RWPE1 (cell line): ENCODE results near the gene GPR132.
"Not testable (repeated sequence)": the region's sequence is repeated elsewhere in the genome, so short reads cannot be mapped to it uniquely, and the experiment has no call there.

Source experiments
- CTCF ChIA-PET: fragments of 350-600 bp; sonication (Branson Sonifier 250); formaldehyde crosslinking; extraction: SDS; loops from one replicate; lab custom pipeline; 2021; lab: Yijun Ruan, JAX
- POLR2A ChIA-PET: fragments of 400-600 bp; formaldehyde crosslinking; extraction: SDS; loops from one replicate; lab custom pipeline; 2020; ENCODE audit warnings: antibody characterized with exemption; ENCODE audit not compliant: low non-redundant PET; lab: Yijun Ruan, JAX
- DNase-seq: peaks from one replicate; pipeline ENCODE4 v3.0.0; 2012; ENCODE audit warnings: low spot score
- H3K27ac ChIP-seq: fragments of 450-650 bp; 2 replicates; pipeline ENCODE4 v1.5.1; 2017
- CTCF ChIP-seq: fragments of 450-650 bp; conservative IDR thresholded peaks from 2 replicates; pipeline ENCODE4 v1.5.1; 2017; ENCODE audit warnings: low read depth, mild to moderate bottlenecking

Gene GPR132

DNA sequence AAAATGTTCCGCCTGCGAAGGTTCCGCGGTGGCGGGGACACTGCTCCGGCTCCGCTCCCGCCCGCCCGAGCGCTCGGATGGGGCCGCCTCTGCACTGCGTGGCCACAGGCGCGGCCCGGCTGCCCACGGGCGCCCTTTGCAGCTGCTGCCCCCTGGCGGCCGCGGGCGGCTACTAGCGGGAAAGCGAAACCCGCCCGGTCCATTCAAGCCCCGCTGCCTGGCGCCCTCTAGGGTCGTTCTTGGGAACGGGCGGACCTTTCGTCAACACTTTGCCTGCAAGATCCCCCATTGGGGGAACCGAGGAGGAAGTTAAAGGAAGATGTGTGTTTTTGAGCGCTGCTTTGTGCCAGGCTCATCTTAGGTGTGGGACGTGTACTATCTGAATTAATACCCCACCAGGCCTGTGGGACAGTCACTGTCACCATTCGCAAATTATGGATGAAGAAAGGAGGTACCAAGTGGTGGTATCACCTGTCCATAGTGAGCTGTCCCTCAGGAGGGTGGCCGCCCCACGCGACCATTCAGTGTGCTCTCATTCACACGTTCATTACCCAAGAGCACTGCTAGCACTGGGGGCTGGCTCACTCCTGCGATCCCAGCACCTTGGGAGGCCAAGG is 19.4 kb downstream of the GPR132 start:
- peak overlapping the region; percentile 23; the same call in 1 of the 2 replicates for H3K27ac ChIP-seq
- POLR2A ChIA-PET: interaction anchor here (0.6 kb wide), 1 partner anchor 368 kb away, joined by 4 read pairs; no protein-coding TSS in a partner anchor
- CTCF ChIA-PET: interaction anchor here (0.6 to 3.3 kb wide), 26 partner anchors 8 to 388 kb away, joined by 3 to 42 read pairs (median 5); partner anchors contain the start of genes CDCA4, CLBA1 and GPR132
- peak; percentile 99 for TF ChIP-seq CTCF
- DNase-seq: peak; percentile 83

GRCh38 chr14:105043641-105044040 is 21.6 kb downstream of the GPR132 start:
- DNase-seq: no peak
- ChIA-PET CTCF (interaction anchor here (3.3 kb wide), 1 partner anchor 69 kb away, joined by 42 read pairs; no protein-coding TSS in a partner anchor), POLR2A (no interaction called here)
- H3K27ac ChIP-seq: peak overlapping the region; percentile 66
- TF ChIP-seq CTCF: no peak

DNA sequence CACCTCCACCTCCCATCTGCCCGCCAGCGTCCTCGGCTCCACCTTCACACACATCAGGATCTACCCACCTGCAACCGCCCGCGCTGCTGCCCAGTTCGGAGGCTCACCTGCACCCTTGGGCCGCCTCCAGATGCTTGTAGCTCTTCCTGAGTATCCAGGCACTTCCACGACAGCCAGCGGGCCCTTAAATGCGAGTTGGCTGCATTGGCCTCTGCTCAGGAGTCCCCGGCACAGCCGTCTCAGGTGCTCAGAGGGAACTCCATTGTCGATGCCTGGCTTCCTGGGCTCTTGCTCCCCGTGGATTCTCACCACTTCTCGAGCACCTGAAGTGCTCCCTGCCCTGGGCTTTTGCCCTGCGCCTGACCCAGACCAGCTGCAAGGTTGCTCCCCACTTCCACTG is 22.4 kb downstream of the GPR132 start:
- no peak for TF ChIP-seq CTCF
- no peak for DNase-seq
- ChIA-PET CTCF (interaction anchor here (0.7 kb wide), 1 partner anchor 42 kb away, joined by 4 read pairs; no protein-coding TSS in a partner anchor), POLR2A (no interaction called here)
- peak overlapping the region; percentile 66 for H3K27ac ChIP-seq

DNA sequence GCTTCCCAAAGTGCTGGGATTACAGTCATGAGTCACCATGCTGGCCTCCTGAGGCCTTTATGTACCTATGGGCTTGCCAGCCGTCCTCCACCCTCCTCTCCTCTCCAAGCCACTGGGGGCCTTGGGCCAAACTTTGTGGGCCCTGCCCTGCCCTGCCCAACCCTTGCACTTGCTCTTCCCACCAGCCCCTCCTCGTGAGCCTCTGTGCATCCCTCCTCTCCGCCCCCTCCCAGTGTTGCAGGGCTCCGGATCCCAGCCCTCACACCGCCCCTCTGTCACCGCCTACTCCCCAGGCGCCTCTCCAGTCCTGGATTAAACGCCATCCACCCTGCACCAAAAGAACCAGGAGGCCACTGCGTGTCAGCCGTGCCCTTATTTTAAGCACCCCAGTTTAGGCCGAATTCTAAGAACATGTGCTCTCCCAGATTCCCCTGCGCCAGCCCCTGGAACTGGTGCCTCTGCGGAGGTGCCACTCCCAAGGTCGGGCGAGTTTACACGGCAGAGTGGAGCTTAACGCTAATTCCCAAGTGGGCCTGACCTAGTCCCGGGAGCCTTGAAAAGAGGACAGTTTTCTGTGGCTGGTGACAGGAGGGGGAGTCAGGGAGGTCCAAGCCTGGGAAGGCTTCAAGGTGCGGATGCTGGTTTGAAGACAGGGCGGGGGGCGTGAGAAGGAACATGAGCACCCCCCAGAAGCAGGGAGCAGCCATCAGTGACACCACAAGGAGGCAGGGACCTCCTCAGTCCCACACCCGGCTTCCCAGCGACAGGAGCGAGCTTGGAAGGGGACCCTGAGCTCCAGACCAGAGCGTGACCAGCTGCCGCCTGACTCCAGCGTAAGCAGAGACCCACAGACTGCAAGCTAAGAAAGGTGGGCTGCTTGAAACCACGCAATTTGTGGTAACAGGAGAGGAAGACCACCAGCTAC is 23.1 kb downstream of the GPR132 start:
- POLR2A ChIA-PET: no interaction called here
- CTCF ChIA-PET: interaction anchor here (0.5 to 1.4 kb wide), 4 partner anchors 43 to 67 kb away, joined by 3 to 4 read pairs (median 4); no protein-coding TSS in a partner anchor
- peak overlapping the region; percentile 66 for H3K27ac ChIP-seq
- TF ChIP-seq CTCF: no peak
- DNase-seq: no peak

DNA sequence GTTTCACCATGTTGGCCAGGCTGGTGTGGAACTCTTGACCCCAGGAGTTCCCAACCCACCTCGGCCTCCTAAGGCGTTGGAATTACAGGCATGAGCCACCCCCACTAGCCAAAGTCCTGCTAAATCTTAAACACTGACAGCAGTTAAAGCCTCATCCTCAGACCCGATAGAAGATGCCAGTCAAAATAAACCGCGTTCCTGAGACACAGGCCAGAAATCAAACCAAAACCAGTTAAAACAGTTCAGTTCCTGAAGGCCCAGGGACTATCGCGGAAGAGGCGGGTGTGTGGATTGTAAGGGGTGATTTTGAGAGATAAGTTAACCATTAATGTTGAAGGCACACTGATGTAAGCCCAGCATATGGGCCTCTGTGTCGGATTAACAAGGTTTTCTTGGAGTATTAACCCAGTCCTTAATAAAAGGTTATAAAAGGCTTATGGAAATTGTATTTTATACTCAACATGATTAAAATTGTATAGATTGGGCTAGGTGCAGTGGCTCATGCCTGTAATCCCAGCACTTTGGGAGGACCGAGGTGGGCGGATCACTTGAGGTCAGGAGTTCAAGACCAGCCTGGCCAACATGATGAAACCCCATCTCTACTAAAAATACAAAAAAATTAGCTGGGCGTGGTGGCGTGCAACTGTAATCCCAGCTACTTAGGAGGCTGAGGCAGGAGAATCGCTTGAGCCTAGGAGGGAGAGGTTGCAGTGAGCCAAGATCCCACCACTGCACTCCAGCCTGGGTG is 25.6 kb downstream of the GPR132 start:
- no peak overlapping the region for H3K27ac ChIP-seq
- POLR2A ChIA-PET: no interaction called here

DNA sequence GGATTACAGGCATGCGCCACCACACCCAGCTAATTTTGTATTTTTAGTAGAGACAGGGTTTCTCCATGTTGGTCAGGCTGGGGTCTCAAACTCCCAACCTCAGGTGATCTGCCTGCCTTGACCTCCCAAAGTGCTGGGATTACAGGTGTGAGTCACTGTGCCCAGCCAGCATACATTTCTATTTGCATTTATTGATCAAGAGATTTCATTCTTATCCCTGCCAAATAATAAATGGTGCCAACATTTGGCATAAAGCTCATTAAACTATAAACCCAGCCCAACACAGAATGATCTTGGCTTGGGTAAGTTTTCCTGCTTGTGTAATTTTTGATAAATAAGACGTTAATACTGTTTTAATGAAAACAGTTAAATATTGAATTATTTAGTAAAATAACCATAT is 29.6 kb downstream of the GPR132 start:
- DNase-seq, POLR2A ChIA-PET, H3K27ac ChIP-seq: not testable (repeated sequence)
- CTCF ChIA-PET: interaction anchor here (1.0 to 1.6 kb wide), 2 partner anchors 11 to 60 kb away, joined by 5 read pairs; no protein-coding TSS in a partner anchor

More for the DNA sequence above, 25.6 kb downstream of the GPR132 start:
- CTCF ChIA-PET: interaction anchor here (0.6 kb wide), 1 partner anchor 189 kb away, joined by 3 read pairs; no protein-coding TSS in a partner anchor
- TF ChIP-seq CTCF: no peak
- no peak for DNase-seq
